Measurements from ENCODE around the gene FUCA1. TPM values are rescaled to one million over a fixed set of nuclear protein-coding genes. Genes with fewer than 3 reads are reported as not detected.

The FUCA1 gene
- total RNA-seq = 6.6 and 8.2 TPM in 2 replicates

DNA sequence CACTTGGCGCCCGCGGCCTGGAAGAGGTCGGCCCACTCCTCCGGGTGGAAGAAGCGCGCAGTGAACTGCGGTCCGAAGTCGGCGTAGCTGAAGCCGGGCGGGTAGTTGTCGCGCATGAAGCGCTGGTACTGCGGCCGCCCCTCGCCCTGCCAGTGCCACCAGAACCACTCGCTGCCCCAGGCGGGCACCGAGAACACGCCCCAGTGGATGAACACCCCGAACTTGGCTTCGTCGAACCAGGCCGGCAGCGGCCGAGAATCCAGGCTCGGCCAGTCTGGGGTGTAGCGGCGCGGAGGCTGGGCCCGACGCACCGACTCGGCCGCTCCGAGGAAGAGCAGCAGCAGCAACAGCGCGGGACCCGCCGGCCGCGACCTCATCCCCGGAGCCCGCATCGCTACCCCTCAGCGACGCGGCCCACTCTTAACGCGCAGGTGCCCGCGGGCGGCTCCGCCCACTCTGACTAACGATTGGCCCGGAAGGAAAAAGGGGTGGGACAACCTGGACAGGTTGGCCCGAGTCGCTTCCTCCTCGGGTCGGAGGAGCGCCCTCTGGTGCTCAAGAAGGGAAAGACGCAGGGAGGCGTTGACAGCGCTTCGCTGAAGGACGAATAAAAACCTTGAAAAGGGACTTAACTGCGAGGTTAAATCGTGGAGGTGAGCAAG lies at the start of gene FUCA1:
Gene FUCA1, minus strand, starts transcription at position 396 of the 662 bp plus-strand sequence. Its CDS starts 4 bp downstream, at position 392.

DNA sequence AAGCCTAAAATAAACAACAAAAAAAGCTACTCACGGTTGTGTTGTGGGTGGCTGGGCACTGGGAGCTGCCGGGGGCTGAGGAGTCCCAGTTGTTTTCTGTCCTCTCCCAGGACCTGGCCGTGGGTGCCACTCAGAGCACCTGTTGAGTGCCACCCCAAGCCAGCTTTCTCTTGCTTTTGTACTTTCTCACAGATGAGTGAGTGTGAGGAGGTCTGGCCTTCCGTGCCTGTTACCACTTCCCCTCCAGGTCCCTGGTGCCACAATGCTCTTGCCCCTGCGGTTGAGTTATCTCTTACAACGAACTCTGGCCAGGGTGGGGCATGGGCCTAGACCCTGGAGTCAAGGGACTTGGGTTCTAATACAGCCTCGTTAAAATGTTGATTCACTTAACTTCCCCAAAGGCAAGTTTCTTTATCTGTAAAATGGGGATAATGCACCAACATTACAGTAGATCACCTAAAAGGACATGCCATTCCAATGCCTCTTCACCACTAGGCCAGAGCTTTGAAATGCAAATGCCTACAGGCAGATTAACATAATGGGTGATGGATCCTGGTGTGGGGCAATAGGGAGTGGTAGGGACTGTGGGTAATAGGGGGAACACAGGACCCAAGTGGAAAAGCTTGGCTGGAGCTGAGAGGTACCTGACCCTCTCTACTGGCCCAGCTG lies 45.3 kb upstream of the FUCA1 start, which contains the start of gene CNR2:
Gene CNR2, minus strand, starts transcription at position 151 of the 669 bp plus-strand sequence. CDS start 37,745 bp downstream, outside the sequence.

GRCh38 chr1:23825076-23825761 lies 42.9 kb downstream of the FUCA1 start, which contains the start of gene HMGCL:
HMGCL (minus strand) TSS chr1:23825429; CDS start chr1:23825415, 14 bp downstream.

DNA sequence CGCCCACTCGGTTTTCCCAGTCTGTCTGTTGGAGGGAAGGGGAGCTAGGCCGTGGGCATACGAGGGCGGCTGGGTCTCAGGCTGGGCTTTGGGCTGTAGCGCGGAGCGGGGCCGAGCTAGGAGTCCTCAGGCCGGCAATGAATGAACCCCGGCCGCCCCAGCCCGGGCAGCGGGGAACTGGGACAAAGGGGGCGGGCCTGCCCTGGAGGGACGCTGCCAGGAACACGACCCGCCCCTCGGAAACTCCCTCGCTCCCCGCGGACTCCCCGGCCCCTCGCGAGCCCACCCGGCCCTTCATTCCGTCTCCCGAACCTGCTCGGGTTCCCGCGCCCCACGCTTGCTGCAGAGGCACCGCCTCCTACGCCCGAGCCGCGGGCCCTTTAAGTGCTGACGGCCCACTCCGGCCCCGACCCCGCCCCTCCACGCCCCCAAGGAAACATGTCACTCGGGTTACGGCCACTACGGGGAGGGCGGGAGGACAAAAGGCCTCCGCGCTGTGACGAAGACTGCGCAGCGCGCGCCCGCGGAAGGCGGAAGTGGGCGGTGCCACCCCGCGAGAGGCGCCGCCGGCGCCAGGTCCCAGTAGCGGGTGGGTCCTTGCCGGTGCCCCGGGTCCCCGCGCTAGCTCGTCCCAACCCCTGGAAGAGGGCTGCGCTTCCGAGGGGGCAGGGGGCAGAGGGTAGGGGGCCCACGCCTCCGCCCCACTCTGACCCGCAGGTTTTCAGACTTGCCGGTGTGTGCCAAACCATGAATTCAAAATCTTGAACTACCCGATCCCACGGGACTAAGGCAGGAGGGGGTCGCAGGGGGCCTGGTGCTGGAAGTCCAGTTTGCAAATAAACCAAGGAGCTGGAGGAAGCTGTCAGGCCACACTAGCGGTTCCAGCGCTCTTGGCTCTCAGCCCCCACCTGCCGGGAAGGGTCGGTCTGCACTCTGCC lies 67.4 kb downstream of the FUCA1 start, which contains the start of gene GALE:
Gene GALE, minus strand, starts transcription at position 355 of the 938 bp plus-strand sequence. CDS start 1,747 bp downstream, outside the sequence.

Other genes starting within 250 kb of the FUCA1 start
- 1,783 and 1,841 TPM in 2 replicates for gene RPL11, start 176.5 kb downstream of the FUCA1 start, total RNA-seq
- 20.8 and 21.6 TPM in 2 replicates for gene ELOA, start 124.8 kb downstream of the FUCA1 start, total RNA-seq
- gene PITHD1, start 89.9 kb downstream of the FUCA1 start, total RNA-seq = 36.0 and 37.2 TPM in 2 replicates
- gene LYPLA2, start 77.1 kb downstream of the FUCA1 start, total RNA-seq = 77.0 and 107 TPM in 2 replicates
- 42.7 and 52.2 TPM in 2 replicates for gene GALE, start 67.5 kb downstream of the FUCA1 start, total RNA-seq
- gene HMGCL, start 42.9 kb downstream of the FUCA1 start, total RNA-seq = 30.6 and 42.8 TPM in 2 replicates
- not detected in 2 replicates for gene CNR2, start 45.1 kb upstream of the FUCA1 start, total RNA-seq
- gene PNRC2, start 91.5 kb upstream of the FUCA1 start, total RNA-seq = 109 and 176 TPM in 2 replicates
- gene SRSF10, start 112.0 kb upstream of the FUCA1 start, total RNA-seq = 92.8 and 112 TPM in 2 replicates
- gene MYOM3, start 243.8 kb upstream of the FUCA1 start, total RNA-seq = 0.09 and 0.28 TPM in 2 replicates

Data from endothelial cell of coronary artery (primary cell).